GM23338 (cell line): ENCODE data around the gene ASB8.

ENCODE experiments used
- EZH2phosphoT487 ChIP-seq: fragments of 200-600 bp; sonication (generic); IDR thresholded peaks from one replicate; pipeline ENCODE4 v1.8.1; 2018; ENCODE audit warnings: antibody characterized with exemption; ENCODE audit not compliant: unreplicated experiment
- TF ChIP-seq, protein P1 (sequence below): IDR thresholded peaks from 2 replicates; pipeline ENCODE4 v1.6.1; 2016; ENCODE audit warnings: antibody characterized with exemption
- TF ChIP-seq, protein P2 (sequence below), 2 experiments: fragments of 200-600 bp in 1 of 2; sonication (generic) in 1 of 2; conservative IDR thresholded peaks; 2 replicates each; pipeline versions ENCODE4 v1.5.1 to v1.6.1; 2016 to 2017; ENCODE audit warnings: antibody characterized with exemption in 2 of 2, low read depth in 2 of 2, mild to moderate bottlenecking in 2 of 2, moderate library complexity in 1 of 2

DNA sequence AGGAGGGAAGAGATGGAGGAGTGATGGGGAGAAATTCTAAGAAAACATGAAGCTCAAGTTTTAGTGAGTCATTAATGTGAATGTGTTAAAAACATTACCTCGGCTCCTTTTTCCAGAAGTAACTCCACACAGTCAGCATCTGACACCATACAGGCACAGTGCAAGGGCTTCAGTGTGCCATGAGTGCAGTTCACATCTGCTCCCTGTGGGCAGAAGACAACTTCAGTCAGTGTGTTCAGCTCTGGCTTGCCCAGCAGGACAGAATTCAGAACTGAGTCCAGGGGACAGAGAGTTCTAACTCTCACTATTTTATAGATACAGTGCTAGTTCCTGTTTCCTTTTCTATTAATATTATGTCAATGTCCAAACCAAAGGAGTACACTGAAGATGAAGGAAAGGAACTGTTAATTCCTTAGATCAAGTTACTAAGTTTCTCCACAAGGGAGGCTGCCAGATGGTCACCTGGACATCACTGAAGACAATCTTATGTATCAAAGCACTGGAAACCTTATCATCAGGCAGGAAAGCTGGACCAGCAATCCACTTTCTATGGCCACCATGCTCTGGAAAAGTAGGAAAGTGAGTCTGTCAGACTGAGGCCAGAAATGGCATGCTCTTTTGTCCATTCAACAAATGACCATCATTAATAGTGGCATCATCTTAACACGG, 6.1 kb downstream of the ASB8 start:
- TF ChIP-seq, protein P1, sequence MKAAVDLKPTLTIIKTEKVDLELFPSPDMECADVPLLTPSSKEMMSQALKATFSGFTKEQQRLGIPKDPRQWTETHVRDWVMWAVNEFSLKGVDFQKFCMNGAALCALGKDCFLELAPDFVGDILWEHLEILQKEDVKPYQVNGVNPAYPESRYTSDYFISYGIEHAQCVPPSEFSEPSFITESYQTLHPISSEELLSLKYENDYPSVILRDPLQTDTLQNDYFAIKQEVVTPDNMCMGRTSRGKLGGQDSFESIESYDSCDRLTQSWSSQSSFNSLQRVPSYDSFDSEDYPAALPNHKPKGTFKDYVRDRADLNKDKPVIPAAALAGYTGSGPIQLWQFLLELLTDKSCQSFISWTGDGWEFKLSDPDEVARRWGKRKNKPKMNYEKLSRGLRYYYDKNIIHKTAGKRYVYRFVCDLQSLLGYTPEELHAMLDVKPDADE, result no peak
- TF ChIP-seq, protein P2, sequence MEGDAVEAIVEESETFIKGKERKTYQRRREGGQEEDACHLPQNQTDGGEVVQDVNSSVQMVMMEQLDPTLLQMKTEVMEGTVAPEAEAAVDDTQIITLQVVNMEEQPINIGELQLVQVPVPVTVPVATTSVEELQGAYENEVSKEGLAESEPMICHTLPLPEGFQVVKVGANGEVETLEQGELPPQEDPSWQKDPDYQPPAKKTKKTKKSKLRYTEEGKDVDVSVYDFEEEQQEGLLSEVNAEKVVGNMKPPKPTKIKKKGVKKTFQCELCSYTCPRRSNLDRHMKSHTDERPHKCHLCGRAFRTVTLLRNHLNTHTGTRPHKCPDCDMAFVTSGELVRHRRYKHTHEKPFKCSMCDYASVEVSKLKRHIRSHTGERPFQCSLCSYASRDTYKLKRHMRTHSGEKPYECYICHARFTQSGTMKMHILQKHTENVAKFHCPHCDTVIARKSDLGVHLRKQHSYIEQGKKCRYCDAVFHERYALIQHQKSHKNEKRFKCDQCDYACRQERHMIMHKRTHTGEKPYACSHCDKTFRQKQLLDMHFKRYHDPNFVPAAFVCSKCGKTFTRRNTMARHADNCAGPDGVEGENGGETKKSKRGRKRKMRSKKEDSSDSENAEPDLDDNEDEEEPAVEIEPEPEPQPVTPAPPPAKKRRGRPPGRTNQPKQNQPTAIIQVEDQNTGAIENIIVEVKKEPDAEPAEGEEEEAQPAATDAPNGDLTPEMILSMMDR (conservative IDR thresholded peaks at IDR 0.05; ENCODE audit: low read depth in 2 of 2), result no peak
- TF ChIP-seq EZH2phosphoT487, result no peak
